Breast epithelium (tissue), 4 donors: ENCODE measurements around the gene GRM4. TPM values are rescaled to one million over a fixed set of nuclear protein-coding genes. Genes with fewer than 3 reads are reported as not detected.

Experiments used
- DNase-seq, 2 donors: peaks; one replicate each; pipeline ENCODE4 v3.0.0-alpha.2; 2019; ENCODE audit warnings: low spot score in 2 of 2
- H3K27ac ChIP-seq, 2 donors: fragments of 200-600 bp; sonication (generic) in 1 of 2; one replicate each; pipeline ENCODE4 v1.5.1; 2016 to 2019; ENCODE audit warnings: mild to moderate bottlenecking in 1 of 2
- H3K27me3 ChIP-seq, 2 donors: fragments of 200-600 bp; sonication (generic) in 1 of 2; one replicate each; pipeline versions ENCODE4 v1.5.1 to v1.6.0; 2017 to 2019; ENCODE audit warnings: control low read depth in 1 of 2, mild to moderate bottlenecking in 1 of 2
- H3K36me3 ChIP-seq: fragments of 200-600 bp; one replicate; pipeline ENCODE4 v1.5.1; 2019
- H3K4me1 ChIP-seq, 2 donors: fragments of 200-600 bp; sonication (generic); one replicate each; pipeline ENCODE4 v1.5.1; 2016 to 2019; ENCODE audit warnings: control low read depth in 1 of 2
- H3K4me3 ChIP-seq, 3 donors: fragments of 200-600 bp; sonication (generic); 1 replicate in 2 of 3; 2 replicates in 1 of 3; pipeline ENCODE4 v1.5.1; 2016 to 2019; ENCODE audit warnings: mild to moderate bottlenecking in 3 of 3, moderate library complexity in 2 of 3
- H3K9me3 ChIP-seq, 2 donors: fragments of 200-600 bp; sonication (generic) in 1 of 2; one replicate each; pipeline ENCODE4 v1.5.1; 2016 to 2019; ENCODE audit warnings: control low read depth in 1 of 2
- CTCF ChIP-seq, 3 donors: fragments of 450-650 bp; IDR thresholded peaks; one replicate each; pipeline ENCODE4 v1.5.1; 2016 to 2017; ENCODE audit warnings: antibody characterized with exemption in 3 of 3, mild to moderate bottlenecking in 3 of 3, moderate library complexity in 3 of 3
- POLR2A ChIP-seq: fragments of 450-650 bp; IDR thresholded peaks from one replicate; pipeline ENCODE4 v1.6.1; 2016; ENCODE audit warnings: antibody characterized with exemption, mild to moderate bottlenecking, moderate library complexity
- POLR2AphosphoS5 ChIP-seq, 3 donors: sonication (generic); formaldehyde crosslinking; IDR thresholded peaks; one replicate each; pipeline ENCODE4 v1.6.1; 2017; ENCODE audit warnings: antibody characterized with exemption in 3 of 3
- intact Hi-C: fragments of 100-400 bp; cut with DNase I; formaldehyde crosslinking; loops from one replicate; pipeline ENCODE4 v1.15.1; 2023; ENCODE audit warnings: low total_unique reads
- total RNA-seq, 3 donors: library from RNA; depleted of rRNA; stranded (reverse); fragments of >200 nt; gene quantifications; one replicate each; pipeline ENCODE4 v1.1.0, GENCODE V29; 2016

GRM4 gene
- total RNA-seq, 3 donors from 2014 or later: not detected

GRCh38 chr6:34108176-34108575, 37.7 kb downstream of the GRM4 start:
- Histone ChIP-seq H3K9me3 (no peaks in the 10 kb centered on the region), H3K36me3 (no peaks in the 10 kb centered on the region), H3K27me3 (peaks cover 0 to 34% of the 10 kb centered on the region in 2 donors), H3K4me1 (no peaks in the 10 kb centered on the region), H3K27ac (no peak overlapping the region), H3K4me3 (no peak overlapping the region)
- TF ChIP-seq POLR2AphosphoS5 (IDR thresholded peaks at IDR 0.05): no peak
- no peak for TF ChIP-seq CTCF (IDR thresholded peaks at IDR 0.05)
- TF ChIP-seq POLR2A: no peak
- DNase-seq: no peak
- intact Hi-C loops: no loop called here

GRCh38 chr6:34106900-34107299, 39.0 kb downstream of the GRM4 start:
- TF ChIP-seq POLR2A: no peak
- no peak for TF ChIP-seq CTCF (IDR thresholded peaks at IDR 0.05)
- TF ChIP-seq POLR2AphosphoS5 (IDR thresholded peaks at IDR 0.05): no peak
- no peaks in the 10 kb centered on the region for H3K4me1 ChIP-seq
- no peak for DNase-seq
- H3K4me3 ChIP-seq: no peak overlapping the region
- intact Hi-C loops: no loop called here
- peaks cover 0 to 25% of the 10 kb centered on the region in 2 donors for H3K27me3 ChIP-seq
- no peaks in the 10 kb centered on the region for H3K9me3 ChIP-seq
- H3K27ac ChIP-seq: no peak overlapping the region
- H3K36me3 ChIP-seq: no peaks in the 10 kb centered on the region

- Histone ChIP-seq H3K27me3 (peaks cover 0 to 20% of the 10 kb centered on the region in 2 donors), H3K36me3 (no peaks in the 10 kb centered on the region), H3K4me3 (no peak overlapping the region), H3K27ac (no peak overlapping the region), H3K4me1 (no peaks in the 10 kb centered on the region), H3K9me3 (no peaks in the 10 kb centered on the region)
- no peak for DNase-seq
- intact Hi-C loops: no loop called here
- TF ChIP-seq POLR2A: no peak
- TF ChIP-seq POLR2AphosphoS5 (IDR thresholded peaks at IDR 0.05): no peak
- no peak for TF ChIP-seq CTCF (IDR thresholded peaks at IDR 0.05)
Observed at GRCh38 chr6:34106421-34106820, 39.5 kb downstream of the GRM4 start.

- TF ChIP-seq POLR2A (no peak), CTCF (IDR thresholded peaks at IDR 0.05) (no peak), POLR2AphosphoS5 (IDR thresholded peaks at IDR 0.05) (no peak)
- Histone ChIP-seq H3K9me3 (no peaks in the 10 kb centered on the region), H3K4me1 (no peaks in the 10 kb centered on the region), H3K27me3 (peaks cover 0 to 7% of the 10 kb centered on the region in 2 donors), H3K4me3 (no peak overlapping the region), H3K36me3 (no peaks in the 10 kb centered on the region), H3K27ac (no peak overlapping the region)
- no peak for DNase-seq
- intact Hi-C loops: no loop called here
Observed at GRCh38 chr6:34104628-34105027, 41.3 kb downstream of the GRM4 start.

- H3K36me3 ChIP-seq: no peaks in the 10 kb centered on the region
- no peak overlapping the region for H3K4me3 ChIP-seq
- no peak for DNase-seq
- no peaks in the 10 kb centered on the region for H3K4me1 ChIP-seq
- intact Hi-C loops: no loop called here
- TF ChIP-seq POLR2AphosphoS5 (IDR thresholded peaks at IDR 0.05) (no peak), CTCF (IDR thresholded peaks at IDR 0.05) (no peak), POLR2A (no peak)
- no peaks in the 10 kb centered on the region for H3K9me3 ChIP-seq
- H3K27me3 ChIP-seq: peaks cover 0 to 3% of the 10 kb centered on the region in 2 donors
- H3K27ac ChIP-seq: no peak overlapping the region
Observed at GRCh38 chr6:34104186-34104585, 41.7 kb downstream of the GRM4 start.
